HepG2 (cell line): ENCODE results near the gene RTBDN. TPM values are rescaled to one million over a fixed set of nuclear protein-coding genes. Genes with fewer than 3 reads are reported as not detected.

Source experiments
- AGO1 ChIP-seq: fragments of 200-400 bp; formaldehyde crosslinking; IDR thresholded peaks from 2 replicates; pipeline ENCODE4 v1.6.1; 2017; ENCODE audit warnings: mild to moderate bottlenecking, low read depth, low read length, moderate library complexity; ENCODE audit not compliant: poor library complexity, severe bottlenecking
- CENPBD1 ChIP-seq: sonication (generic); formaldehyde crosslinking; IDR thresholded peaks from 2 replicates; pipeline ENCODE4 v1.8.0; 2022; ENCODE audit warnings: missing genetic modification reagents, low read depth, mild to moderate bottlenecking, borderline replicate concordance
- GFI1 ChIP-seq: sonication (generic); formaldehyde crosslinking; IDR thresholded peaks from 2 replicates; pipeline ENCODE4 v1.5.0; 2020; ENCODE audit warnings: missing genetic modification reagents, mild to moderate bottlenecking, borderline replicate concordance
- HINFP ChIP-seq: sonication (generic); formaldehyde crosslinking; IDR thresholded peaks from 2 replicates; pipeline ENCODE4 v1.4.0; 2020; ENCODE audit warnings: low read depth, mild to moderate bottlenecking, missing genetic modification reagents
- HNRNPLL ChIP-seq: fragments of 200-400 bp; formaldehyde crosslinking; IDR thresholded peaks from 2 replicates; pipeline ENCODE4 v1.6.1; 2017; ENCODE audit warnings: mild to moderate bottlenecking, low read depth, low read length; ENCODE audit not compliant: poor library complexity, severe bottlenecking
- KMT2B ChIP-seq: IDR thresholded peaks from 2 replicates; pipeline ENCODE4 v1.6.1; 2016; ENCODE audit warnings: missing genetic modification reagents, missing compliant biosample characterization
- LBX2 ChIP-seq: sonication (generic); formaldehyde crosslinking; IDR thresholded peaks from 2 replicates; pipeline ENCODE4 v1.5.0; 2020; ENCODE audit warnings: missing genetic modification reagents, mild to moderate bottlenecking, borderline replicate concordance
- MYC ChIP-seq: sonication (generic); formaldehyde crosslinking; IDR thresholded peaks from 2 replicates; pipeline ENCODE4 v1.9.0; 2021; ENCODE audit warnings: missing genetic modification reagents, borderline replicate concordance
- NR0B2 ChIP-seq: sonication (generic); formaldehyde crosslinking; IDR thresholded peaks from 2 replicates; pipeline ENCODE4 v1.4.0; 2020; ENCODE audit warnings: mild to moderate bottlenecking, missing genetic modification reagents
- NRL ChIP-seq: sonication (generic); formaldehyde crosslinking; IDR thresholded peaks from 2 replicates; pipeline ENCODE4 v1.5.0; 2020; ENCODE audit warnings: missing genetic modification reagents, mild to moderate bottlenecking, moderate library complexity, borderline replicate concordance
- PAX8 ChIP-seq: sonication (generic); formaldehyde crosslinking; IDR thresholded peaks from 2 replicates; pipeline ENCODE4 v1.8.0; 2022; ENCODE audit warnings: mild to moderate bottlenecking, missing genetic modification reagents, borderline replicate concordance
- PPARG ChIP-seq: conservative IDR thresholded peaks from 2 replicates; pipeline ENCODE4 v1.6.1; 2016; ENCODE audit warnings: missing biosample characterization, missing genetic modification reagents
- RAD21 ChIP-seq: fragments of 450-650 bp; formaldehyde crosslinking; IDR thresholded peaks from 2 replicates; pipeline ENCODE4 v1.5.0; 2020; ENCODE audit warnings: mild to moderate bottlenecking
- SAFB2 ChIP-seq: sonication (generic); formaldehyde crosslinking; IDR thresholded peaks from 2 replicates; pipeline ENCODE4 v1.5.1; 2020; ENCODE audit warnings: missing genetic modification reagents, low read depth, mild to moderate bottlenecking, borderline replicate concordance
- SRY ChIP-seq: sonication (generic); formaldehyde crosslinking; IDR thresholded peaks from 2 replicates; pipeline ENCODE4 v1.8.0; 2022; ENCODE audit warnings: mild to moderate bottlenecking, missing genetic modification reagents
- TEAD3 ChIP-seq: optimal IDR thresholded peaks from 2 replicates; pipeline ENCODE3; 2016; ENCODE audit warnings: borderline replicate concordance
- ZFP37 ChIP-seq: sonication (generic); formaldehyde crosslinking; IDR thresholded peaks from 2 replicates; pipeline ENCODE4 v1.4.0; 2020; ENCODE audit warnings: missing genetic modification reagents, borderline replicate concordance
- ZNF260 ChIP-seq: sonication (generic); formaldehyde crosslinking; IDR thresholded peaks from 2 replicates; pipeline ENCODE4 v1.4.0; 2020; ENCODE audit warnings: missing genetic modification reagents, low read depth, mild to moderate bottlenecking, borderline replicate concordance
- ZNF556 ChIP-seq: sonication (generic); formaldehyde crosslinking; IDR thresholded peaks from 2 replicates; pipeline ENCODE4 v1.4.0; 2020; ENCODE audit warnings: mild to moderate bottlenecking, missing genetic modification reagents, borderline replicate concordance
- ZNF800 ChIP-seq: sonication (generic); formaldehyde crosslinking; IDR thresholded peaks from 2 replicates; pipeline ENCODE4 v1.4.0; 2020; ENCODE audit warnings: missing genetic modification reagents
- ZNF83 ChIP-seq: sonication (generic); formaldehyde crosslinking; IDR thresholded peaks from 2 replicates; pipeline ENCODE4 v1.4.0; 2020; ENCODE audit warnings: missing genetic modification reagents, mild to moderate bottlenecking, borderline replicate concordance
- ZSCAN21 ChIP-seq: sonication (generic); formaldehyde crosslinking; IDR thresholded peaks from 2 replicates; pipeline ENCODE4 v1.8.0; 2022; ENCODE audit warnings: mild to moderate bottlenecking, missing genetic modification reagents, moderate library complexity, borderline replicate concordance
- polyA plus RNA-seq, 8 experiments: library from polyadenylated mRNA; depleted of rRNA in 3 of 8; stranded (reverse) in 7 of 8; unstranded in 1 of 8; fragments of >200 nt; fragmentation: Illumina TruSeq in 4 of 8; extraction: Trizol in 4 of 8; gene quantifications; 2 replicates each; pipeline versions ENCODE4 v1.2.1 to v1.2.3, GENCODE V29; 2011 to 2016; ENCODE audit warnings: low read depth in 4 of 8, missing spikeins in 1 of 8, mixed read lengths in 1 of 8; ENCODE audit not compliant: insufficient read depth in 1 of 8
- total RNA-seq, 5 experiments: library from RNA; depleted of rRNA; stranded (reverse); fragments of >200 nt; fragmentation: Illumina TruSeq; extraction: Trizol; gene quantifications; 2 replicates each; pipeline ENCODE4 v1.2.3, GENCODE V29; 2016; ENCODE audit warnings: low read depth in 1 of 5

The RTBDN gene
- total and polyA plus RNA-seq, 2 of the 13 experiments (the other 11 are each of a cell fraction or from before 2014, with no cell fraction given) = 0.27 to 0.48 TPM

- TF ChIP-seq HINFP (CRISPR knock-in tag) (no peak), KMT2B (CRISPR knock-in tag) (no peak), ZNF260 (no peak), SRY (CRISPR knock-in tag) (0 out of 2 replicates have a peak, but pooled peaks have one; percentile 45), NR0B2 (peak; percentile 46; the same call in 1 of the 2 replicates), SAFB2 (0 out of 2 replicates have a peak, but pooled peaks have one; percentile 63), TEAD3 (no peak), RAD21 (CRISPR knock-in tag) (peak; percentile 98), NRL (CRISPR knock-in tag) (peak; percentile 44; the same call in 1 of the 2 replicates), ZNF556 (CRISPR knock-in tag) (peak; percentile 55; the same call in 1 of the 2 replicates), PPARG (CRISPR knock-in tag) (peak; percentile 46; the same call in 1 of the 2 replicates), ZNF83 (peak; percentile 13; the same call in 1 of the 2 replicates), CENPBD1 (CRISPR knock-in tag) (no peak), AGO1 (peak; percentile 85), ZNF800 (CRISPR knock-in tag) (peak; percentile 51; the same call in 1 of the 2 replicates), PAX8 (no peak), GFI1 (CRISPR knock-in tag) (0 out of 2 replicates have a peak, but pooled peaks have one; percentile 14), ZSCAN21 (CRISPR knock-in tag) (peak; percentile 77), HNRNPLL (peak; percentile 100), MYC (peak; percentile 17; the same call in 1 of the 2 replicates), LBX2 (no peak), ZFP37 (CRISPR knock-in tag) (no peak)
These were observed 13.1 kb upstream of the RTBDN start (continued) for GRCh38 chr19:12847159-12848139.
